ENCODE data around the gene ZBTB46.
"Not testable (repeated sequence)": the region's sequence is repeated elsewhere in the genome, so short reads cannot be mapped to it uniquely, and the experiment has no call there.

The ZBTB46 gene

DNA sequence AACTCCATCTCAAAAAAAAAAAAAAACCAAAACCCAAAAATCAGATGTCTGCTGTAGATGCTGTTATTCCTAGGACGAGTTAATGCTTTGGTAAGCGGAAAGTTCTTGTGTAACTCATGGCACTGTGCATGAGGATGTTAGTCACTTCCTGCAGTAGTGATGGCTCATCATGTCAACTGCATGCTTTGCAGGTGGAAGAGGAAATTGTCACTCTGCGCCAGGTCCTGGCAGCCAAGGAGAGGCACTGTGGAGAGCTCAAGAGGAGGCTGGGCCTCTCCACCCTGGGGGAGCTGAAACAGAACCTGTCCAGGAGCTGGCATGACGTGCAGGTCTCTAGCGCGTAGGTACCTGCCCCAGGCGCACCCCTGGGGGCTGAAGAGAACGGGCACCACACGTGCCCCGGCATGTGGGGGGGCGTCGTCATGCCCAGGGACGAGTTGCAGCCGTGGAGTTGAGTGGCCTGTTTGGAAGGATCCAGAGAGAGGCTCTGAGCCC is 42.5 kb upstream of the ZBTB46 start:
- peak; percentile 87 for DNase-seq (ENCODE audit: low spot score)
- POLR2A ChIA-PET (ENCODE audit: low non-redundant PET) = interaction anchor here (1.1 to 1.4 kb wide), 2 partner anchors 9 to 19 kb away, joined by 4 to 8 read pairs; partner anchors contain the start of gene TPD52L2

DNA sequence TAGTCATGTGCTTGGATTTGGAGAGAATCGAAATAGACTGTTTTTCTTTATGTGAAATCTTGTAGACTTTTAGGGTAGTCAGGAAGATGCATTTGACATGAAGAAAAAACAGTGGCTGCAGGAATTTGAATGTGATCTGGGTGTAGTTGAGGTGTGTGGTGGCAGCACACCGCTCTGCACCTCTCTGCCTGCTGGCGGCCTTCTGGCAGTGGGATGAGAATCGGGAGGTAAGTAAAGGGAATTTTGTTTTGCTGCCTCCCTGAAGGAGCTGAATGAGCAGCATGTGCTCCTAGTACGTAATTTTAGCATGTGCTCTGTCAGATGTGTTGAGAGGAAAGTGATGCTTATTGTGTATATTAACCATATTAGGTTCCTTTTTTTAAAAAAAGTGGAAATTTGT is 37.2 kb upstream of the ZBTB46 start:
- POLR2A ChIA-PET (ENCODE audit: low non-redundant PET) = interaction anchor here (0.7 kb wide), 1 partner anchor 311 kb away, joined by 3 read pairs; no protein-coding TSS in a partner anchor
- CTCF ChIA-PET = no interaction called here
- DNase-seq (ENCODE audit: low spot score) = no peak
- TF ChIP-seq, protein P1, sequence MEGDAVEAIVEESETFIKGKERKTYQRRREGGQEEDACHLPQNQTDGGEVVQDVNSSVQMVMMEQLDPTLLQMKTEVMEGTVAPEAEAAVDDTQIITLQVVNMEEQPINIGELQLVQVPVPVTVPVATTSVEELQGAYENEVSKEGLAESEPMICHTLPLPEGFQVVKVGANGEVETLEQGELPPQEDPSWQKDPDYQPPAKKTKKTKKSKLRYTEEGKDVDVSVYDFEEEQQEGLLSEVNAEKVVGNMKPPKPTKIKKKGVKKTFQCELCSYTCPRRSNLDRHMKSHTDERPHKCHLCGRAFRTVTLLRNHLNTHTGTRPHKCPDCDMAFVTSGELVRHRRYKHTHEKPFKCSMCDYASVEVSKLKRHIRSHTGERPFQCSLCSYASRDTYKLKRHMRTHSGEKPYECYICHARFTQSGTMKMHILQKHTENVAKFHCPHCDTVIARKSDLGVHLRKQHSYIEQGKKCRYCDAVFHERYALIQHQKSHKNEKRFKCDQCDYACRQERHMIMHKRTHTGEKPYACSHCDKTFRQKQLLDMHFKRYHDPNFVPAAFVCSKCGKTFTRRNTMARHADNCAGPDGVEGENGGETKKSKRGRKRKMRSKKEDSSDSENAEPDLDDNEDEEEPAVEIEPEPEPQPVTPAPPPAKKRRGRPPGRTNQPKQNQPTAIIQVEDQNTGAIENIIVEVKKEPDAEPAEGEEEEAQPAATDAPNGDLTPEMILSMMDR (conservative IDR thresholded peaks at IDR 0.05; ENCODE audit: low read depth) = no peak
- peak overlapping the region; percentile 34 for H3K27ac ChIP-seq

More for the DNA sequence above, 42.5 kb upstream of the ZBTB46 start:
- CTCF ChIA-PET = interaction anchor here (0.5 to 0.6 kb wide), 2 partner anchors 22 to 110 kb away, joined by 3 to 7 read pairs; no protein-coding TSS in a partner anchor
- H3K27ac ChIP-seq = peak overlapping the region; percentile 92
- TF ChIP-seq, protein P1 (conservative IDR thresholded peaks at IDR 0.05; ENCODE audit: low read depth) = no peak

DNA sequence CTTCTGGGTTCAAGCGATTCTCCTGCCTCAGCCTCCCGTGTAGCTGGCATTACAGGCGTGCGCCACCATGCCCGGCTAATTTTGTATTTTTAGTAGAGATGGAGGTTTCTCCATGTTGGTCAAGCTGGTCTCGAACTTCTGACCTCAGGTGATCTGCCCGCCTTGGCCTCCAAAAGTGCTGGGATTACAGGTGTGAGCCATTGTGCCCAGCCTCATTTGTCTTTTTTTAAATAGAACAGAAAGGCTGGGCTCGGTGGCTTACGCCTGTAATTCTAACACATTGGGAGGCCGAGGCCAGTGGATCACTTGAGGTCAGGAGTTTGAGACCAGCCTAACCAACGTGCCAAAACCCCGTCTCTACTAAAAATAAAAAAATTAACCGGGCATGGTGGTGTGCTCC is 36.0 kb upstream of the ZBTB46 start:
- peak overlapping the region; percentile 96 for H3K27ac ChIP-seq
- CTCF ChIA-PET = interaction anchor here (0.6 kb wide), 1 partner anchor 34 kb away, joined by 3 read pairs; no protein-coding TSS in a partner anchor
- DNase-seq (ENCODE audit: low spot score); POLR2A ChIA-PET (ENCODE audit: low non-redundant PET): not testable (repeated sequence)

DNA sequence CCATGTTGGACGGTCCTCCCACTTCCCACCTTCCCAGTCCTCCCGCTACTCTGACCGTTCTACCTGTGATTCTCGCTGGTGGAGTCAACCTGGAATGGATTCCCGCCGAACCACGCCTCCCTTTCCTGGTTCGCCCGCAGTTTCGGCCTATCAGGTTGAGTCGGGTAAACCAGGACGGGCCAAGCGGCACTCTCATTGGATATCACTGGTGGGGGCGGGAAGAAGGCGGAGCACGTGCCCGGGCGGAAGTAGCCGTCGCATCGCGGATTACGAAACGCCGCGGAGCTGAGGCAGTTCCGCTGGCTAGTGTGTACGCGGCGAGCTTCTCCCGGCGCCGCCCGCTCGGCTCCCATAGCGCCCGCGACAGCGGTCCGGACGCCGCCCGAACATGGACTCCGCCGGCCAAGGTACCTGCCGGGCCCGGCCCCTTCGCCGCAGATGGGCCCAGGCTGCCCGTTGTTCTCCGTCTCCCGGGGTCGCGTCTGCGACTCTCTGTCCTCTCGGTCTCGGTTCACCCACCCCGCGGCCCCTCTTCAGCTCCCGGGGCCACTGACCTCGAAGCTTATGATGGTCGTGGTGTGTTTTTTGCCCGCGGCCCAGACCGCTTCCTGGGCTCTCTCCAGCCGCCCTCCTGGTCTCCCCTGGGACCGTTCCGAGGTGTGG is 34.0 kb upstream of the ZBTB46 start, which contains the start of gene TPD52L2:
TSS of gene TPD52L2 (plus strand) at position 293 of the 663 bp plus-strand sequence. CDS start at position 389, 96 bp downstream.
- peak; percentile 100 for DNase-seq (ENCODE audit: low spot score)
- CTCF ChIA-PET = interaction anchor here (0.6 to 2.4 kb wide), 11 partner anchors 10 to 307 kb away, joined by 3 to 11 read pairs (median 5); partner anchors contain the start of genes LIME1 and SAMD10
- peak within 1 kb of the TSS; percentile 96 for H3K27ac ChIP-seq
- TF ChIP-seq, protein P1 (conservative IDR thresholded peaks at IDR 0.05; ENCODE audit: low read depth) = no peak
- POLR2A ChIA-PET (ENCODE audit: low non-redundant PET) = interaction anchor here (0.5 to 2.5 kb wide), 22 partner anchors 9 to 330 kb away, joined by 3 to 10 read pairs (median 3); partner anchors contain the start of gene PRPF6

DNA sequence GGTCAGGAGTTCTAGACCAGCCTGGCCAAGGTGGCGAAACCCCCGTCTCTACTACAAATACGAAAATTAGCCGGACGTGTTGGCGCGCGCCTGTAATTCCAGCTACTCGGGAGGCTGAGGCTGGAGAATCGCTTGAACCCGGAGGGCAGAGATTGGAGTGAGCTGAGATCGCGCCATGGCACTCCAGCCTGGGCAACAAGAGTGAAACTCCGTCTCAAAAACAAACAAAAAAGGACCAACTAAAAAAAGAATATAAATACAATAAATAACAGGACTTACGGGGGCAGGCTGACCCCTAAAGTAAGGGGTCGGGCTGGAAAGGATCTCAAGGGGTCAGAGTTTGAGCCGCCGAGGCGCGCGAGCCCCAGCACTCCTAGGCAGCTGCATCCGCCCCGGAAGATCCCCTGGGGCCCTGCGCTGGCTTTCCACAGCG is 33.5 kb upstream of the ZBTB46 start:
- DNase-seq (ENCODE audit: low spot score) = no peak
- TF ChIP-seq, protein P1 (conservative IDR thresholded peaks at IDR 0.05; ENCODE audit: low read depth) = peak; percentile 44
- ChIA-PET CTCF (interaction anchor here (0.6 to 2.4 kb wide), 12 partner anchors 10 to 1142 kb away, joined by 3 to 11 read pairs (median 5); partner anchors contain the start of gene LIME1), POLR2A (ENCODE audit: low non-redundant PET) (interaction anchor here (0.6 to 2.5 kb wide), 15 partner anchors 10 to 303 kb away, joined by 3 to 10 read pairs (median 3); partner anchors contain the start of gene PRPF6)
- H3K27ac ChIP-seq = peak overlapping the region; percentile 96

DNA sequence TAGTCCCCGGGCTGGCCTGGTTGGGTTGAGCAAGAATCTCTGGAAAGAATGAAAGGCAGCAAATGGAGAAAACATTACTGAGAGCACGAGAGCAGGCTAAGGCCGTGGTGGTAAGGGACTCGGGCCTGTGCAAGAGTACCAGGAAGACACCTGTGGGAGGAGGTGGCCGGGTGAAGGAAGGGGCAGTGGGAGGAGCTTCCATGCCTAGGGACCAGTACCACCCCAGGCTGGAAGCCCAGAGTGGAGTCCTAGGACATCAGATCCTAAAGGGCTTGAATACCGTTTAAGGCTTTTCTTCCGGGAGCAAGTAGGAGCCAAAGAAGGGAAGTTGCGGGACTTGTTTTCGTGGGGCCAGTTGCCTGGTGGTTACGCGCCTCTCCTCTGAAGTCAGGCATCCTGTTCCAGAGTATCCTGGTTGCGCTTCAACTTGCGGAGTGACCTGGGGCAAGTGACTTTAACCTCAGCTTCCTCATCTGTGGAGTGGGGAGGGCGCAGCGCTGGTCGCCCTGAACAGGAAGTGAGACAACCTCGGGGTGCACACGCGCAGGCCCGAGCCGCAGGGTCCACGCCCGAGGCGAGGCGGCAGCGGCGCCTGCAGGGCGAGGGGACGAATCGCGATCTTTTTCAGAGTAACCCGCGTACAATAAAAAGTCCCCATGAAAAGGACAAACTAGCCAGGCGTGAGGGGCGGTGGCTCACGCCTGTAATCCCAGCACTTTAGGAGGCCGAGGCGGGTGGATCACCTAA is 32.9 kb upstream of the ZBTB46 start:
- peak overlapping the region; percentile 96 for H3K27ac ChIP-seq
- ChIA-PET POLR2A (ENCODE audit: low non-redundant PET) (interaction anchor here (0.6 to 2.5 kb wide), 8 partner anchors 10 to 117 kb away, joined by 3 to 10 read pairs (median 3); partner anchors contain the start of gene PRPF6), CTCF (interaction anchor here (0.6 to 2.4 kb wide), 11 partner anchors 9 to 1141 kb away, joined by 3 to 11 read pairs (median 4); partner anchors contain the start of gene LIME1)
- TF ChIP-seq, protein P1 (conservative IDR thresholded peaks at IDR 0.05; ENCODE audit: low read depth) = peak; percentile 94
- DNase-seq (ENCODE audit: low spot score) = peak; percentile 78

Measured in RWPE1 (cell line).